GM21737 (cell line): Measurements from ENCODE around the gene PLK5.
"Not testable (repeated sequence)": the region's sequence is repeated elsewhere in the genome, so short reads cannot be mapped to it uniquely, and the experiment has no call there.

ENCODE experiments used
- ATAC-seq: cut with Tn5 transposase; IDR thresholded peaks from one replicate; pipeline ENCODE4 v1.9.1; 2021; ENCODE audit warnings: mild to moderate bottlenecking, moderate library complexity; ENCODE audit not compliant: unreplicated experiment

Gene PLK5

GRCh38 chr19:1507763-1508506 lies 15.9 kb upstream of the PLK5 start:
- no peak for ATAC-seq

- ATAC-seq = no peak
Measured at GRCh38 chr19:1508507-1508856, 15.4 kb upstream of the PLK5 start.

- ATAC-seq = no peak
Measured at GRCh38 chr19:1509602-1510441, 14.1 kb upstream of the PLK5 start.

GRCh38 chr19:1510442-1510806 lies 13.5 kb upstream of the PLK5 start:
- ATAC-seq = no peak

GRCh38 chr19:1510807-1511206 lies 13.1 kb upstream of the PLK5 start:
- no peak for ATAC-seq

GRCh38 chr19:1511318-1512317 lies 12.3 kb upstream of the PLK5 start:
- ATAC-seq = no peak

GRCh38 chr19:1512671-1513498 lies 11.0 kb upstream of the PLK5 start, which contains the start of gene ADAMTSL5:
ADAMTSL5 (minus strand) TSS chr19:1513019; CDS start chr19:1510943, 2,076 bp downstream.
- no peak for ATAC-seq

GRCh38 chr19:1513499-1514294 lies 10.2 kb upstream of the PLK5 start:
- ATAC-seq = no peak

- no peak for ATAC-seq
Measured at GRCh38 chr19:1514295-1514661, 9.6 kb upstream of the PLK5 start.

- no peak for ATAC-seq
Measured at GRCh38 chr19:1514986-1515721, 8.7 kb upstream of the PLK5 start.

GRCh38 chr19:1516395-1516753 lies 7.5 kb upstream of the PLK5 start:
- no peak for ATAC-seq

GRCh38 chr19:1518471-1518870 lies 5.4 kb upstream of the PLK5 start:
- ATAC-seq = no peak

- ATAC-seq = not testable (repeated sequence)
Measured at GRCh38 chr19:1519802-1520201, 4.1 kb upstream of the PLK5 start.

GRCh38 chr19:1520203-1520780 lies 3.6 kb upstream of the PLK5 start:
- no peak for ATAC-seq

- ATAC-seq = no peak
Measured at GRCh38 chr19:1521636-1522035, 2.2 kb upstream of the PLK5 start.

- ATAC-seq = no peak
Measured at GRCh38 chr19:1522061-1522460, 1.8 kb upstream of the PLK5 start.

GRCh38 chr19:1522838-1523237 lies 1.0 kb upstream of the PLK5 start:
- no peak for ATAC-seq

GRCh38 chr19:1524287-1524971 lies 552 bp downstream of the PLK5 start:
- no peak for ATAC-seq
